ENCODE results near the gene DNAJC18.

GRCh38 chr5:139413153-139413552 lies 26.2 kb downstream of the DNAJC18 start:
- TF ChIP-seq, protein P1, sequence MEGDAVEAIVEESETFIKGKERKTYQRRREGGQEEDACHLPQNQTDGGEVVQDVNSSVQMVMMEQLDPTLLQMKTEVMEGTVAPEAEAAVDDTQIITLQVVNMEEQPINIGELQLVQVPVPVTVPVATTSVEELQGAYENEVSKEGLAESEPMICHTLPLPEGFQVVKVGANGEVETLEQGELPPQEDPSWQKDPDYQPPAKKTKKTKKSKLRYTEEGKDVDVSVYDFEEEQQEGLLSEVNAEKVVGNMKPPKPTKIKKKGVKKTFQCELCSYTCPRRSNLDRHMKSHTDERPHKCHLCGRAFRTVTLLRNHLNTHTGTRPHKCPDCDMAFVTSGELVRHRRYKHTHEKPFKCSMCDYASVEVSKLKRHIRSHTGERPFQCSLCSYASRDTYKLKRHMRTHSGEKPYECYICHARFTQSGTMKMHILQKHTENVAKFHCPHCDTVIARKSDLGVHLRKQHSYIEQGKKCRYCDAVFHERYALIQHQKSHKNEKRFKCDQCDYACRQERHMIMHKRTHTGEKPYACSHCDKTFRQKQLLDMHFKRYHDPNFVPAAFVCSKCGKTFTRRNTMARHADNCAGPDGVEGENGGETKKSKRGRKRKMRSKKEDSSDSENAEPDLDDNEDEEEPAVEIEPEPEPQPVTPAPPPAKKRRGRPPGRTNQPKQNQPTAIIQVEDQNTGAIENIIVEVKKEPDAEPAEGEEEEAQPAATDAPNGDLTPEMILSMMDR (IDR thresholded peaks at IDR 0.05): no peak
- TF ChIP-seq EZH2 (IDR thresholded peaks at IDR 0.05; ENCODE audit: borderline replicate concordance, insufficient read depth, low read depth, low read length, poor library complexity, severe bottlenecking): no peak

Measured in B cell (primary cell).